Measurements from ENCODE around the gene NEK1.
A peak's percentile ranks its signal among the peaks of the same experiment; 100 is the strongest.
"Not testable (repeated sequence)": the region's sequence is repeated elsewhere in the genome, so short reads cannot be mapped to it uniquely, and the experiment has no call there.

The NEK1 gene

GRCh38 chr4:169625886-169626285 lies 13.5 kb upstream of the NEK1 start:
- Mint-ChIP-seq H3K4me1 (peaks cover 29% of the 10 kb centered on the region), H3K27me3 (ENCODE audit: low read depth) (no peaks in the 10 kb centered on the region), H3K36me3 (ENCODE audit: low read depth) (peaks cover 4% of the 10 kb centered on the region), H3K27ac (no peak overlapping the region), H3K9me3 (no peaks in the 10 kb centered on the region), H3K4me3 (no peak overlapping the region)
- no peak for TF ChIP-seq CTCF (IDR thresholded peaks at IDR 0.05; ENCODE audit: unreplicated experiment in 3 of 3)

GRCh38 chr4:169624012-169624411 lies 11.6 kb upstream of the NEK1 start:
- not testable (repeated sequence) for H3K4me3 Mint-ChIP-seq; H3K36me3 Mint-ChIP-seq (ENCODE audit: low read depth); H3K27ac Mint-ChIP-seq; H3K27me3 Mint-ChIP-seq (ENCODE audit: low read depth); H3K9me3 Mint-ChIP-seq
- H3K4me1 Mint-ChIP-seq: peaks cover 29% of the 10 kb centered on the region

- H3K36me3 Mint-ChIP-seq (ENCODE audit: low read depth): no peaks in the 10 kb centered on the region
- peaks cover 29% of the 10 kb centered on the region for H3K4me1 Mint-ChIP-seq
- H3K27me3 Mint-ChIP-seq (ENCODE audit: low read depth): no peaks in the 10 kb centered on the region
- peak overlapping the region; percentile 69 to 97 (median 86) for H3K27ac Mint-ChIP-seq
- no peaks in the 10 kb centered on the region for H3K9me3 Mint-ChIP-seq
- no peak for TF ChIP-seq CTCF (IDR thresholded peaks at IDR 0.05; ENCODE audit: unreplicated experiment in 3 of 3)
- H3K4me3 Mint-ChIP-seq: peak overlapping the region; percentile 65 to 98 (median 91)
These were observed 10.2 kb upstream of the NEK1 start for GRCh38 chr4:169622566-169622965.

GRCh38 chr4:169621731-169622492 lies 9.5 kb upstream of the NEK1 start:
- H3K27ac Mint-ChIP-seq: peak overlapping the region; percentile 69 to 97 (median 69)
- no peaks in the 10 kb centered on the region for H3K36me3 Mint-ChIP-seq (ENCODE audit: low read depth)
- H3K4me1 Mint-ChIP-seq: peaks cover 23% of the 10 kb centered on the region
- TF ChIP-seq CTCF (IDR thresholded peaks at IDR 0.05; ENCODE audit: unreplicated experiment in 3 of 3): no peak
- no peaks in the 10 kb centered on the region for H3K9me3 Mint-ChIP-seq
- peak overlapping the region; percentile 86 to 98 (median 91) for H3K4me3 Mint-ChIP-seq
- no peaks in the 10 kb centered on the region for H3K27me3 Mint-ChIP-seq (ENCODE audit: low read depth)

GRCh38 chr4:169620880-169621248 lies 8.5 kb upstream of the NEK1 start:
- no peak for TF ChIP-seq CTCF (IDR thresholded peaks at IDR 0.05; ENCODE audit: unreplicated experiment in 3 of 3)
- peak overlapping the region; percentile 97 to 99 (median 98) for H3K27ac Mint-ChIP-seq
- no peaks in the 10 kb centered on the region for H3K9me3 Mint-ChIP-seq
- H3K4me1 Mint-ChIP-seq: peaks cover 23% of the 10 kb centered on the region
- H3K4me3 Mint-ChIP-seq: peak overlapping the region; percentile 91 to 99 (median 98)
- H3K36me3 Mint-ChIP-seq (ENCODE audit: low read depth): no peaks in the 10 kb centered on the region
- H3K27me3 Mint-ChIP-seq (ENCODE audit: low read depth): no peaks in the 10 kb centered on the region

GRCh38 chr4:169619958-169620879 lies 7.8 kb upstream of the NEK1 start, which contains the start of gene CLCN3:
Gene CLCN3, plus strand, starts transcription at chr4:169620578. Its CDS starts 15,351 bp downstream, at chr4:169635929.
- H3K4me3 Mint-ChIP-seq: peak within 1 kb of the TSS; percentile 91 to 99 (median 98)
- H3K36me3 Mint-ChIP-seq (ENCODE audit: low read depth): no peaks in the 10 kb centered on the region
- no peaks in the 10 kb centered on the region for H3K27me3 Mint-ChIP-seq (ENCODE audit: low read depth)
- peak within 1 kb of the TSS; percentile 97 to 99 (median 98) for H3K27ac Mint-ChIP-seq
- peaks cover 23% of the 10 kb centered on the region for H3K4me1 Mint-ChIP-seq
- TF ChIP-seq CTCF (IDR thresholded peaks at IDR 0.05; ENCODE audit: unreplicated experiment in 3 of 3): no peak
- no peaks in the 10 kb centered on the region for H3K9me3 Mint-ChIP-seq

Data from nephron (organoid).